Gastroesophageal sphincter (tissue), 3 donors: Measurements from ENCODE around the gene SNX9.

Experiments used
- POLR2AphosphoS5 ChIP-seq: sonication (generic); formaldehyde crosslinking; IDR thresholded peaks from one replicate; pipeline ENCODE4 v1.6.1; 2017; ENCODE audit warnings: antibody characterized with exemption
- TF ChIP-seq, protein P1 (sequence below), 4 experiments: fragments of 200-600 bp in 2 of 4; fragments of 450-650 bp in 2 of 4; sonication (generic) in 1 of 4; IDR thresholded peaks; one replicate each; pipeline ENCODE4 v1.5.1; 2017 to 2019; ENCODE audit warnings: antibody characterized with exemption in 4 of 4, mild to moderate bottlenecking in 2 of 4, moderate library complexity in 2 of 4

DNA sequence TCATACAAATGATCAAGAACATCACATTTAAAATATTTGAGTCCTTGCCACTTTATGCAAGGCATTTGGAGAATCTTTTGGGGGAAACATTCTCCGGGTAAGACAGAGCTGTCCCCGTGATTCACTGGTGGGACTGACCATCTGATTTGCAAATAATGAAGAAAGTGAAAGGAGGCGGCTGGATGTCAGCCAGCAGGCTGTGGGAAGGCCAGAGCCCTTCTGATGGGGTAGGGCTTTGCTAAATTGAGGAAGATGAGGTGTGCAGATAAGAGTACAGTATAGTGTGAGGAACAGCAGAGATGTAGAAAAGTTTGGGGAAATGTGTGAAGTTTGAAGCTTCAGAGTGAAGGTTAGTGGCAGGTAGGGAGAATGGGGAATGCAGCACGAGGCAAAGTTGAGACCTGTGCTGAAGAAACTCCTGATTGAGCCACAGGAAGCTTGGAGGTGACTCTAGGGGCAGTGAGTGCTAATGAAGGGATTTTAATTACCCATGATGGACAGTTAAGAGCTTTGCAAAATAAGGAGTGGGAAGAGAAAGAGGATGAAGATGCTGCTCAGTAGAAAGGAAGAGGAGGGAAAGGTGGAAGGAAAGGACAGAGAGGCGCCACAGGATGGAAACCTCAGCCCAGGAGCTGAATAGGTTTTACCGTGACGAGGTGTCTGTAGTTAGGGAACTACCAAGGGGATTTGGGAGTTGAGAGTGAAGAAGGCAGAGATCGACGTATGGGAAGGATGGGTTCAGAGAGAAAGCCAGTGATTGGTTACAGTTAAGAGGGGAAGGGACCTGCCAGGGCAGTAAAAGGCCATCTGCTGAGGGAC is 68.7 kb downstream of the SNX9 start:
- no peak for TF ChIP-seq POLR2AphosphoS5
- TF ChIP-seq, protein P1, sequence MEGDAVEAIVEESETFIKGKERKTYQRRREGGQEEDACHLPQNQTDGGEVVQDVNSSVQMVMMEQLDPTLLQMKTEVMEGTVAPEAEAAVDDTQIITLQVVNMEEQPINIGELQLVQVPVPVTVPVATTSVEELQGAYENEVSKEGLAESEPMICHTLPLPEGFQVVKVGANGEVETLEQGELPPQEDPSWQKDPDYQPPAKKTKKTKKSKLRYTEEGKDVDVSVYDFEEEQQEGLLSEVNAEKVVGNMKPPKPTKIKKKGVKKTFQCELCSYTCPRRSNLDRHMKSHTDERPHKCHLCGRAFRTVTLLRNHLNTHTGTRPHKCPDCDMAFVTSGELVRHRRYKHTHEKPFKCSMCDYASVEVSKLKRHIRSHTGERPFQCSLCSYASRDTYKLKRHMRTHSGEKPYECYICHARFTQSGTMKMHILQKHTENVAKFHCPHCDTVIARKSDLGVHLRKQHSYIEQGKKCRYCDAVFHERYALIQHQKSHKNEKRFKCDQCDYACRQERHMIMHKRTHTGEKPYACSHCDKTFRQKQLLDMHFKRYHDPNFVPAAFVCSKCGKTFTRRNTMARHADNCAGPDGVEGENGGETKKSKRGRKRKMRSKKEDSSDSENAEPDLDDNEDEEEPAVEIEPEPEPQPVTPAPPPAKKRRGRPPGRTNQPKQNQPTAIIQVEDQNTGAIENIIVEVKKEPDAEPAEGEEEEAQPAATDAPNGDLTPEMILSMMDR (IDR thresholded peaks at IDR 0.05), result no peak
